ENCODE measurements around the gene HEPACAM. TPM values are rescaled to one million over a fixed set of nuclear protein-coding genes. Genes with fewer than 3 reads are reported as not detected.

Gene HEPACAM
- total RNA-seq, 2 experiments from 2014 or later, result not detected

- Mint-ChIP-seq H3K27ac (no peak overlapping the region), H3K9me3 (no peaks in the 10 kb centered on the region), H3K27me3 (peaks cover 8% of the 10 kb centered on the region), H3K4me3 (no peak overlapping the region), H3K36me3 (peaks cover 1% of the 10 kb centered on the region), H3K4me1 (no peaks in the 10 kb centered on the region)
- POLR2A ChIA-PET, result interaction anchor here (1.1 kb wide), 1 partner anchor 16 kb away, joined by 3 read pairs; the partner anchor contains the start of gene CCDC15
- ATAC-seq (ENCODE audit: low read depth) (no peak), DNase-seq (no peak)
Measured at GRCh38 chr11:124937336-124937935, 1.6 kb upstream of the HEPACAM start.

GRCh38 chr11:124934862-124935547, 842 bp downstream of the HEPACAM start:
- H3K4me1 Mint-ChIP-seq, result peaks cover 11% of the 10 kb centered on the region
- H3K27ac Mint-ChIP-seq, result no peak overlapping the region
- DNase-seq (no peak), ATAC-seq (ENCODE audit: low read depth) (no peak)
- peaks cover 8% of the 10 kb centered on the region for H3K27me3 Mint-ChIP-seq
- H3K9me3 Mint-ChIP-seq, result no peaks in the 10 kb centered on the region
- H3K36me3 Mint-ChIP-seq, result no peaks in the 10 kb centered on the region
- POLR2A ChIA-PET, result interaction anchor here (1.6 kb wide), 1 partner anchor 19 kb away, joined by 6 read pairs; the partner anchor contains the start of gene CCDC15
- H3K4me3 Mint-ChIP-seq, result no peak overlapping the region

- Mint-ChIP-seq H3K27ac (peak overlapping the region; percentile 67), H3K9me3 (no peaks in the 10 kb centered on the region), H3K4me1 (peaks cover 12% of the 10 kb centered on the region), H3K4me3 (peak overlapping the region; percentile 5), H3K27me3 (no peaks in the 10 kb centered on the region), H3K36me3 (no peaks in the 10 kb centered on the region)
- POLR2A ChIA-PET, result interaction anchor here (0.9 to 1.3 kb wide), 3 partner anchors 20 to 55 kb away, joined by 3 to 4 read pairs (median 3); no protein-coding TSS in a partner anchor
- DNase-seq (no peak), ATAC-seq (ENCODE audit: low read depth) (peak; percentile 84)
Measured at GRCh38 chr11:124930799-124931198, 5.0 kb downstream of the HEPACAM start.

GRCh38 chr11:124928942-124929665, 6.7 kb downstream of the HEPACAM start:
- H3K27me3 Mint-ChIP-seq, result no peaks in the 10 kb centered on the region
- ATAC-seq (ENCODE audit: low read depth), result no peak
- H3K4me1 Mint-ChIP-seq, result peaks cover 13% of the 10 kb centered on the region
- H3K4me3 Mint-ChIP-seq, result no peak overlapping the region
- POLR2A ChIA-PET, result interaction anchor here (1.0 to 1.3 kb wide), 2 partner anchors 24 to 53 kb away, joined by 3 read pairs; no protein-coding TSS in a partner anchor
- H3K27ac Mint-ChIP-seq, result no peak overlapping the region
- no peak for DNase-seq
- no peaks in the 10 kb centered on the region for H3K9me3 Mint-ChIP-seq
- H3K36me3 Mint-ChIP-seq, result peaks cover 1% of the 10 kb centered on the region

- POLR2A ChIA-PET, result interaction anchor here (0.7 to 2.0 kb wide), 4 partner anchors 27 to 189 kb away, joined by 3 to 15 read pairs (median 8); partner anchors contain the start of gene CCDC15
- peak; percentile 67 for ATAC-seq (ENCODE audit: low read depth)
- Mint-ChIP-seq H3K4me1 (peaks cover 20% of the 10 kb centered on the region), H3K4me3 (no peak overlapping the region), H3K27ac (peak overlapping the region; percentile 68), H3K27me3 (no peaks in the 10 kb centered on the region), H3K36me3 (peaks cover 3% of the 10 kb centered on the region), H3K9me3 (no peaks in the 10 kb centered on the region)
- peak; percentile 41 for DNase-seq
Measured at GRCh38 chr11:124923296-124923695, 12.6 kb downstream of the HEPACAM start.

GRCh38 chr11:124922831-124923230, 13.0 kb downstream of the HEPACAM start:
- DNase-seq, result no peak
- H3K4me3 Mint-ChIP-seq, result peak overlapping the region; percentile 5
- peak overlapping the region; percentile 4 for H3K27ac Mint-ChIP-seq
- POLR2A ChIA-PET, result interaction anchor here (0.7 to 2.0 kb wide), 4 partner anchors 28 to 189 kb away, joined by 3 to 15 read pairs (median 8); partner anchors contain the start of gene CCDC15
- no peaks in the 10 kb centered on the region for H3K27me3 Mint-ChIP-seq
- H3K4me1 Mint-ChIP-seq, result peaks cover 20% of the 10 kb centered on the region
- peaks cover 3% of the 10 kb centered on the region for H3K36me3 Mint-ChIP-seq
- peak; percentile 8 for ATAC-seq (ENCODE audit: low read depth)
- H3K9me3 Mint-ChIP-seq, result no peaks in the 10 kb centered on the region

GRCh38 chr11:124920870-124921609, 14.8 kb downstream of the HEPACAM start:
- Mint-ChIP-seq H3K36me3 (peaks cover 3% of the 10 kb centered on the region), H3K27me3 (no peaks in the 10 kb centered on the region), H3K27ac (peak overlapping the region; percentile 49), H3K9me3 (no peaks in the 10 kb centered on the region), H3K4me1 (peaks cover 20% of the 10 kb centered on the region), H3K4me3 (peak overlapping the region; percentile 56)
- POLR2A ChIA-PET, result interaction anchor here (0.9 to 1.8 kb wide), 3 partner anchors 30 to 39 kb away, joined by 3 to 20 read pairs (median 7); partner anchors contain the start of gene CCDC15
- ATAC-seq (ENCODE audit: low read depth) (peak; percentile 89), DNase-seq (peak; percentile 85)

GRCh38 chr11:124920356-124920755, 15.5 kb downstream of the HEPACAM start:
- Mint-ChIP-seq H3K9me3 (no peaks in the 10 kb centered on the region), H3K36me3 (peaks cover 3% of the 10 kb centered on the region), H3K27me3 (peaks cover under 1% of the 10 kb centered on the region), H3K27ac (peak overlapping the region; percentile 49), H3K4me3 (peak overlapping the region; percentile 56), H3K4me1 (peaks cover 23% of the 10 kb centered on the region)
- no peak for ATAC-seq (ENCODE audit: low read depth)
- POLR2A ChIA-PET, result interaction anchor here (0.9 to 1.8 kb wide), 5 partner anchors 30 to 44 kb away, joined by 3 to 20 read pairs (median 3); partner anchors contain the start of gene CCDC15
- no peak for DNase-seq

- POLR2A ChIA-PET, result interaction anchor here (0.9 to 1.8 kb wide), 4 partner anchors 31 to 44 kb away, joined by 3 to 20 read pairs (median 3); partner anchors contain the start of gene CCDC15
- no peak overlapping the region for H3K4me3 Mint-ChIP-seq
- H3K36me3 Mint-ChIP-seq, result peaks cover 4% of the 10 kb centered on the region
- H3K4me1 Mint-ChIP-seq, result peaks cover 23% of the 10 kb centered on the region
- H3K9me3 Mint-ChIP-seq, result peaks cover 1% of the 10 kb centered on the region
- ATAC-seq (ENCODE audit: low read depth), result no peak
- H3K27me3 Mint-ChIP-seq, result peaks cover 5% of the 10 kb centered on the region
- no peak overlapping the region for H3K27ac Mint-ChIP-seq
- DNase-seq, result no peak
Measured at GRCh38 chr11:124919898-124920297, 15.9 kb downstream of the HEPACAM start.

- Mint-ChIP-seq H3K4me3 (no peak within 1 kb of the TSS), H3K36me3 (peaks cover 4% of the 10 kb centered on the region), H3K4me1 (peaks cover 21% of the 10 kb centered on the region), H3K9me3 (peaks cover 1% of the 10 kb centered on the region), H3K27ac (peak within 1 kb of the TSS; percentile 50), H3K27me3 (peaks cover 5% of the 10 kb centered on the region)
- DNase-seq (no peak), ATAC-seq (ENCODE audit: low read depth) (no peak)
- POLR2A ChIA-PET, result interaction anchor here (1.1 kb wide), 1 partner anchor 32 kb away, joined by 3 read pairs; no protein-coding TSS in a partner anchor
Measured at GRCh38 chr11:124918950-124919349, 16.9 kb downstream of the HEPACAM start, which contains the start of gene HEPN1. Gene HEPN1, plus strand, starts transcription at chr11:124919250.

GRCh38 chr11:124917115-124917637, 18.7 kb downstream of the HEPACAM start:
- peaks cover 8% of the 10 kb centered on the region for H3K27me3 Mint-ChIP-seq
- DNase-seq (no peak), ATAC-seq (ENCODE audit: low read depth) (no peak)
- no peak overlapping the region for H3K27ac Mint-ChIP-seq
- peaks cover 7% of the 10 kb centered on the region for H3K4me1 Mint-ChIP-seq
- POLR2A ChIA-PET, result interaction anchor here (1.2 kb wide), 1 partner anchor 37 kb away, joined by 4 read pairs; the partner anchor contains the start of gene CCDC15
- H3K9me3 Mint-ChIP-seq, result peaks cover 1% of the 10 kb centered on the region
- H3K36me3 Mint-ChIP-seq, result peaks cover 4% of the 10 kb centered on the region
- H3K4me3 Mint-ChIP-seq, result no peak overlapping the region

- Mint-ChIP-seq H3K27ac (no peak overlapping the region), H3K4me3 (no peak overlapping the region), H3K4me1 (peaks cover 5% of the 10 kb centered on the region), H3K36me3 (peaks cover 8% of the 10 kb centered on the region), H3K9me3 (peaks cover 7% of the 10 kb centered on the region), H3K27me3 (peaks cover 8% of the 10 kb centered on the region)
- POLR2A ChIA-PET, result interaction anchor here (1.2 kb wide), 1 partner anchor 37 kb away, joined by 4 read pairs; the partner anchor contains the start of gene CCDC15
- DNase-seq (no peak), ATAC-seq (ENCODE audit: low read depth) (no peak)
Measured at GRCh38 chr11:124916370-124916710, 19.5 kb downstream of the HEPACAM start.
